Hepatocyte (in vitro differentiated cells): ENCODE data around the gene CNIH3. TPM values are rescaled to one million over a fixed set of nuclear protein-coding genes. Genes with fewer than 3 reads are reported as not detected.

Experiments
- DNase-seq: peaks from one replicate; pipeline ENCODE4 v3.0.0-alpha.2; 2016; ENCODE audit warnings: low spot score
- H2AFZ ChIP-seq: fragments of 200-600 bp; sonication (generic); 2 replicates; pipeline ENCODE4 v1.6.0; 2016; ENCODE audit warnings: antibody characterized with exemption, mild to moderate bottlenecking
- H3K27ac ChIP-seq: fragments of 200-600 bp; sonication (generic); 2 replicates; pipeline ENCODE4 v1.5.1; 2016; ENCODE audit warnings: mild to moderate bottlenecking
- H3K27me3 ChIP-seq: fragments of 200-600 bp; sonication (generic); 2 replicates; pipeline ENCODE4 v1.6.1; 2016
- H3K36me3 ChIP-seq: fragments of 200-600 bp; sonication (generic); replicated peaks from 2 replicates; pipeline ENCODE4 v1.5.1; 2016; ENCODE audit warnings: low read depth; ENCODE audit not compliant: insufficient read depth
- H3K4me1 ChIP-seq: fragments of 200-600 bp; sonication (generic); 2 replicates; pipeline ENCODE4 v1.5.1; 2016; ENCODE audit warnings: mild to moderate bottlenecking, moderate library complexity; ENCODE audit not compliant: insufficient read depth
- H3K4me2 ChIP-seq: fragments of 200-600 bp; sonication (generic); 2 replicates; pipeline ENCODE4 v1.6.0; 2016
- H3K4me3 ChIP-seq: fragments of 200-600 bp; sonication (generic); 2 replicates; pipeline ENCODE4 v1.5.1; 2016; ENCODE audit warnings: mild to moderate bottlenecking
- H3K79me2 ChIP-seq: fragments of 200-600 bp; sonication (generic); 2 replicates; pipeline ENCODE4 v1.6.0; 2017; ENCODE audit warnings: mild to moderate bottlenecking
- H3K9me2 ChIP-seq: fragments of 200-600 bp; sonication (generic); replicated peaks from 2 replicates; pipeline ENCODE4 v1.6.0; 2017; ENCODE audit warnings: mild to moderate bottlenecking; ENCODE audit not compliant: insufficient read depth
- H3K9me3 ChIP-seq: fragments of 200-600 bp; sonication (generic); 2 replicates; pipeline ENCODE4 v1.5.1; 2016; ENCODE audit warnings: low read depth, mild to moderate bottlenecking
- H4K20me1 ChIP-seq: fragments of 200-600 bp; sonication (generic); 2 replicates; pipeline ENCODE4 v1.6.0; 2016; ENCODE audit warnings: mild to moderate bottlenecking; ENCODE audit not compliant: insufficient read depth, poor library complexity, severe bottlenecking
- CTCF ChIP-seq: fragments of 200-600 bp; sonication (generic); IDR thresholded peaks from 2 replicates; pipeline ENCODE4 v1.5.1; 2016; ENCODE audit warnings: antibody characterized with exemption, mild to moderate bottlenecking; ENCODE audit not compliant: poor library complexity
- EZH2 ChIP-seq: fragments of 200-600 bp; sonication (generic); IDR thresholded peaks from 2 replicates; pipeline ENCODE4 v1.6.1; 2016; ENCODE audit warnings: antibody characterized with exemption, mild to moderate bottlenecking, borderline replicate concordance
- EZH2phosphoT487 ChIP-seq: fragments of 200-600 bp; sonication (generic); IDR thresholded peaks from one replicate; pipeline ENCODE4 v1.6.1; 2018; ENCODE audit warnings: antibody characterized with exemption, mild to moderate bottlenecking, low read depth, moderate library complexity; ENCODE audit not compliant: unreplicated experiment, severe bottlenecking
- WGBS: methylation state at CpG from one replicate; pipeline ENCODE4 v1.1.6; 2016; ENCODE audit warnings: low lambda C conversion rate; ENCODE audit errors: missing lambda C conversion rate; 5-methylcytosine and 5-hydroxymethylcytosine counted together
- polyA plus RNA-seq: library from polyadenylated mRNA; unstranded; fragments of >200 nt; fragmentation: Nextera tagmentation; extraction: Ambion mirVana; gene quantifications from 2 replicates; pipeline ENCODE4 v1.2.1, GENCODE V29; 2016
- total RNA-seq: library from RNA; depleted of rRNA; stranded (reverse); fragments of >200 nt; gene quantifications from 2 replicates; pipeline ENCODE4 v1.2.3, GENCODE V29; 2014

CNIH3 gene
- total and polyA plus RNA-seq, 2 experiments from 2014 or later = 2.8 to 3.5 TPM

DNA sequence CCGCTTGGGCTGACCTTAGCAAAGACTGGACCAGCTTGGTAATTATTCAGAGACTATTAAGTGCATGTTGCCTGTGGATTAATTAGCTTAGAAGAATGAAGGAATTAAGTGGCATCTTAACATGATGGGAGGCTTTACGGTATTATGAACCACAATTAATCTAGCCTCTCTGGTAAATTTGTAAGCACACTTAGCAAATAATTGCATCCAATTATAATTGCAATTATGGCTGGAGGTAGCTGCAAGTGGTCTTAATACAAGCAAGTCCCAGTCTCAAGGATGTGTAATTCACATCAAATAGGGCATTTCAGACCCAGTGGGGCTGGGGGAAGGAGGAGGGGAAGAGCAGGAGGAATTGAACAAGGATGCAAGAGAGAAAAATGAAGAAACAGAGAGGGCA, 151.6 kb downstream of the CNIH3 start:
- H3K27ac ChIP-seq = no peak overlapping the region
- 96% methylated on average over 2 of the region's 2 CpGs for WGBS
- H4K20me1 ChIP-seq = no peaks in the 10 kb centered on the region
- DNase-seq = no peak
- H3K79me2 ChIP-seq = no peaks in the 10 kb centered on the region
- no peaks in the 10 kb centered on the region for H3K9me2 ChIP-seq
- H3K9me3 ChIP-seq = no peaks in the 10 kb centered on the region
- no peaks in the 10 kb centered on the region for H3K36me3 ChIP-seq
- H3K4me3 ChIP-seq = no peak overlapping the region
- no peak overlapping the region for H3K4me2 ChIP-seq
- TF ChIP-seq EZH2phosphoT487 (no peak), EZH2 (no peak), CTCF (no peak)
- H3K4me1 ChIP-seq = no peaks in the 10 kb centered on the region
- no peak overlapping the region for H2AFZ ChIP-seq
- H3K27me3 ChIP-seq = no peaks in the 10 kb centered on the region

DNA sequence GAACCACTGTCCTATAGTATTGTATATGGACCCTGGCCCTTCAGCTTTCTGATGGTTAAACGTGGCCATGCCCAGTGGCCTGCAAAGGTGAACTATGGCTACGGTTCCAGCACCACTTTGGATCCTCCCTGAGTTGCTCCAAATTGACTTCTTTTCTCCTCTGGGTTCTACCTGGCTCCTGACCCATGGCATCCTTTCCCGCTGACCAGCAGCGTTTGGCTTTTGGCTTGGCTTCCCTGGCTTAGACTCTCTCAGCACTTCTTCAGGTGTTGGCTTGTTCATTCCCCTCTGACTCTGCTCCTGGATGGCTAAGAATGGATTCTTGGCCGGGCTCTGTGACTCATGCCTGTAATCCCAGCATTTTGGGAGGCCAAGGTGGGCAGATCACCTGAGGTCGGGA, 152.9 kb downstream of the CNIH3 start:
- no peak for DNase-seq
- no peak overlapping the region for H3K4me3 ChIP-seq
- no peak overlapping the region for H2AFZ ChIP-seq
- H4K20me1 ChIP-seq = no peaks in the 10 kb centered on the region
- no peaks in the 10 kb centered on the region for H3K36me3 ChIP-seq
- WGBS = 96% methylated on average over 6 of the region's 6 CpGs
- H3K4me2 ChIP-seq = no peak overlapping the region
- H3K9me2 ChIP-seq = no peaks in the 10 kb centered on the region
- no peaks in the 10 kb centered on the region for H3K27me3 ChIP-seq
- no peaks in the 10 kb centered on the region for H3K4me1 ChIP-seq
- TF ChIP-seq CTCF (no peak), EZH2phosphoT487 (no peak), EZH2 (no peak)
- no peaks in the 10 kb centered on the region for H3K79me2 ChIP-seq
- H3K9me3 ChIP-seq = no peaks in the 10 kb centered on the region
- H3K27ac ChIP-seq = no peak overlapping the region

DNA sequence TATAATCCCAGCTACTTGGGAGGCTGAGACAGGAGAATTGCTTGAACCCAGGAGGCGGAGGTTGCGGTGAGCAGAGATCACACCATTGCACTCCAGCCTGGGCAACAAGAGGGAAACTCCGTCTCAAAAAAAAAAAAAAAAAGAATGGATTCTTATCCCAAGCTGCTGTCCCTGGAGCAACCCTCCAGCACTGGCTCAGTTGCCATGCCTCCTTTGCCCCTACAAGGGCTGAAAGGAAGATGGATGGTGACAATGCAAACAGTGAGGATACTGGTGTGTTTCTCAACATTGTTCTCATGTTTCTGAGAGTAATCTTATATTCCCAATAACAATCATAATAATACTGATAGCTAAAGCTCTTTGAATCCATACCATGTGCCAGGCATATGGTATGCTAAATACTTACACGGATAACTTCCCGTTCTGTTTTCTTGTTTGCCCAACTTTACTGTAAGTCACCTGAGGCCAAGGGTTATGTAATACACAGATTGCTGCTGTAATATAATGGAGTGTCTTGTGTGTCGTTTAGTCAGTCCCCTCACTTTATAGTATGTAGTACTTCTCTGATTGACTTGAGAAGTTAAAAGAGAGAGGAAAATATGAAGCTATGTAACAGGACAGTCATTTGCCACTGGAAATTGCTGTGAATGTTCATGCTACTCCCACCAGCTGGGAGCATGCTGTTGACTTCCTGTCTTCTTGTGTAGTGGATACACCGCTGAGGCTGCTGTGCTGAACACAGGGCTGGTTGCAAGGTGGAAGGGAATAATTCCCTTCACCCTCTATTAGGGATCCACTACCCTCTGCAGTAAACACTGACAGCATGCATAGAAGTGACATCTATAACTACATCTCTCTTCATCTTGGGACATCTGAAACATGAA, 153.6 kb downstream of the CNIH3 start:
- peak overlapping the region; percentile 29 for H3K4me2 ChIP-seq
- H2AFZ ChIP-seq = no peak overlapping the region
- no peak for DNase-seq
- H3K9me3 ChIP-seq = no peaks in the 10 kb centered on the region
- H3K4me1 ChIP-seq = no peaks in the 10 kb centered on the region
- no peaks in the 10 kb centered on the region for H4K20me1 ChIP-seq
- no peaks in the 10 kb centered on the region for H3K79me2 ChIP-seq
- H3K9me2 ChIP-seq = no peaks in the 10 kb centered on the region
- no peak overlapping the region for H3K4me3 ChIP-seq
- no peaks in the 10 kb centered on the region for H3K36me3 ChIP-seq
- 75% methylated on average over 7 of the region's 7 CpGs for WGBS
- no peak overlapping the region for H3K27ac ChIP-seq
- TF ChIP-seq CTCF (no peak), EZH2 (no peak), EZH2phosphoT487 (no peak)
- H3K27me3 ChIP-seq = no peaks in the 10 kb centered on the region

GRCh38 chr1:224770336-224770693, 154.2 kb downstream of the CNIH3 start:
- no peak for TF ChIP-seq EZH2phosphoT487
- TF ChIP-seq CTCF = no peak
- TF ChIP-seq EZH2 = no peak
- H4K20me1 ChIP-seq = no peaks in the 10 kb centered on the region
- no peaks in the 10 kb centered on the region for H3K79me2 ChIP-seq
- H3K4me1 ChIP-seq = no peaks in the 10 kb centered on the region
- 14% methylated on average over 5 of the region's 5 CpGs for WGBS
- no peak for DNase-seq
- no peak overlapping the region for H3K27ac ChIP-seq
- H3K4me2 ChIP-seq = peak overlapping the region; percentile 29
- no peaks in the 10 kb centered on the region for H3K9me2 ChIP-seq
- no peaks in the 10 kb centered on the region for H3K27me3 ChIP-seq
- H3K36me3 ChIP-seq = no peaks in the 10 kb centered on the region
- no peaks in the 10 kb centered on the region for H3K9me3 ChIP-seq
- H2AFZ ChIP-seq = no peak overlapping the region
- no peak overlapping the region for H3K4me3 ChIP-seq
